ENCODE data around the gene SLC7A8. TPM values are rescaled to one million over a fixed set of nuclear protein-coding genes. Genes with fewer than 3 reads are reported as not detected.

The SLC7A8 gene
- total and polyA plus RNA-seq, 10 of the 15 experiments (the other 5 are each of a cell fraction or from before 2014, with no cell fraction given), result 0.06 to 0.28 (median 0.21) TPM; not detected in 7

DNA sequence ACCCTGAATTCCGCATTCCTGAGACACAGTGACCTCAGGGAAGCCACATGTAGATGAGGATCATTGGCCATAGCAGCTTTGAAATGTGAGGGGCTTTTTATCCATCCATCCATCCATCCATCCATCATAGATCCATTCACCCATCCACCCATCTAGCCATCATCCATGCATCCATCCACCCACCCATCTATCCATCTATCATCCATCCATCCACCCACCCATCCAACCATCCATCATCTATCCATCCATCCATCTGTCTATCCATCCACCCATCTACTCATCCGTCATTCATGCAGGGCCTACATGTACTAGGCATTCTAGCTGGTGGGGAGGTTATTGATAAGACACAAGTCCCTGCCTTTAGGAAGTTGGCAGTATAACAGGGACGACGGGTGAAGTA, 36.5 kb downstream of the SLC7A8 start:
- WGBS (ENCODE audit: insufficient coverage, insufficient replicate concordance, low lambda C conversion rate, missing lambda C conversion rate), result 48% methylated on average over 4 of the region's 4 CpGs
- intact Hi-C loops (cut with micrococcal nuclease; ENCODE audit: unreplicated experiment) (no loop called here), in situ Hi-C loops (cut with MboI) (no loop called here)
- peaks cover 2% of the 10 kb centered on the region in 2 experiments for H3K27me3 ChIP-seq (replicated peaks in 1 of 2; ENCODE audit: control insufficient read depth in 2 of 2, insufficient read depth in 2 of 2, low read length in 1 of 2)
- POLR2A ChIA-PET, result no interaction called here
- FAIRE-seq (no peak), DNase-seq (ENCODE audit: low read depth, low spot score) (no peak), ATAC-seq (no peak)
- H4K20me1 ChIP-seq (ENCODE audit: control insufficient read depth, insufficient read depth), result no peaks in the 10 kb centered on the region; the same call in 1 of the 2 replicates
- H3K79me2 ChIP-seq (ENCODE audit: control insufficient read depth, insufficient read depth, low read length), result no peaks in the 10 kb centered on the region
- no peak overlapping the region for H3K4me3 ChIP-seq
- H3K9ac ChIP-seq (ENCODE audit: control insufficient read depth, insufficient read depth, low read length), result no peak overlapping the region
- SMC1A ChIA-PET (ENCODE audit: uncharacterized antibody, unreplicated experiment), result interaction anchor here (0.6 to 0.9 kb wide), 2 partner anchors 42 to 399 kb away, joined by 3 read pairs; no protein-coding TSS in a partner anchor
- CTCF ChIA-PET, result interaction anchor here (0.6 kb wide), 1 partner anchor 108 kb away, joined by 3 read pairs; no protein-coding TSS in a partner anchor
- no peak overlapping the region for H3K4me2 ChIP-seq (ENCODE audit: control insufficient read depth, insufficient read depth)
- H3K4me1 ChIP-seq (ENCODE audit: control insufficient read depth, insufficient read depth, low read length), result no peaks in the 10 kb centered on the region; the same call in 1 of the 2 replicates
- no peaks in the 10 kb centered on the region for H3K9me3 ChIP-seq (replicated peaks; ENCODE audit: control insufficient read depth, insufficient read depth, low read length)
- RAD21 ChIA-PET (ENCODE audit: unreplicated experiment), result no interaction called here
- no TSS peak for BruUV-seq (replicated peaks)
- no peak overlapping the region for H3K27ac ChIP-seq (ENCODE audit: control insufficient read depth, insufficient read depth)
- no peaks in the 10 kb centered on the region for H3K36me3 ChIP-seq (ENCODE audit: control insufficient read depth in 2 of 2, insufficient read depth in 2 of 2, low read length in 1 of 2)
- H2AFZ ChIP-seq (ENCODE audit: control insufficient read depth, low read depth, low read length), result no peak overlapping the region
- TF ChIP-seq, protein P1, sequence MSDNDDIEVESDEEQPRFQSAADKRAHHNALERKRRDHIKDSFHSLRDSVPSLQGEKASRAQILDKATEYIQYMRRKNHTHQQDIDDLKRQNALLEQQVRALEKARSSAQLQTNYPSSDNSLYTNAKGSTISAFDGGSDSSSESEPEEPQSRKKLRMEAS (IDR thresholded peaks at IDR 0.05; ENCODE audit: low read depth, low read length), result no peak
- TF ChIP-seq ZNF24 (IDR thresholded peaks at IDR 0.05), result no peak
- TF ChIP-seq, protein P2, sequence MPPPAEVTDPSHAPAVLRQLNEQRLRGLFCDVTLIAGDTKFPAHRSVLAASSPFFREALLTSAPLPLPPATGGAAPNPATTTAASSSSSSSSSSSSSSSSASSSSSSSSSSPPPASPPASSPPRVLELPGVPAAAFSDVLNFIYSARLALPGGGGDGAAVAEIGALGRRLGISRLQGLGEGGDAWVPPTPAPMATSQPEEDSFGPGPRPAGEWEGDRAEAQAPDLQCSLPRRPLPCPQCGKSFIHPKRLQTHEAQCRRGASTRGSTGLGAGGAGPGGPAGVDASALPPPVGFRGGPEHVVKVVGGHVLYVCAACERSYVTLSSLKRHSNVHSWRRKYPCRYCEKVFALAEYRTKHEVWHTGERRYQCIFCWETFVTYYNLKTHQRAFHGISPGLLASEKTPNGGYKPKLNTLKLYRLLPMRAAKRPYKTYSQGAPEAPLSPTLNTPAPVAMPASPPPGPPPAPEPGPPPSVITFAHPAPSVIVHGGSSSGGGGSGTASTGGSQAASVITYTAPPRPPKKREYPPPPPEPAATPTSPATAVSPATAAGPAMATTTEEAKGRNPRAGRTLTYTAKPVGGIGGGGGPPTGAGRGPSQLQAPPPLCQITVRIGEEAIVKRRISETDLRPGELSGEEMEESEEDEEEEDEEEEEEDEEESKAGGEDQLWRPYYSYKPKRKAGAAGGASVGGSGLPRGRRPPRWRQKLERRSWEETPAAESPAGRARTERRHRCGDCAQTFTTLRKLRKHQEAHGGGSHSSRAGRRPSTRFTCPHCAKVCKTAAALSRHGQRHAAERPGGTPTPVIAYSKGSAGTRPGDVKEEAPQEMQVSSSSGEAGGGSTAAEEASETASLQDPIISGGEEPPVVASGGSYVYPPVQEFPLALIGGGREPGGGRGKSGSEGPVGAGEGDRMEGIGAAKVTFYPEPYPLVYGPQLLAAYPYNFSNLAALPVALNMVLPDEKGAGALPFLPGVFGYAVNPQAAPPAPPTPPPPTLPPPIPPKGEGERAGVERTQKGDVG (CRISPR knock-in tag; IDR thresholded peaks at IDR 0.05), result no peak
- no peak for TF ChIP-seq TCF3 (IDR thresholded peaks at IDR 0.05; ENCODE audit: borderline replicate concordance, insufficient read depth, low read depth, low read length)
- TF ChIP-seq, protein P3, sequence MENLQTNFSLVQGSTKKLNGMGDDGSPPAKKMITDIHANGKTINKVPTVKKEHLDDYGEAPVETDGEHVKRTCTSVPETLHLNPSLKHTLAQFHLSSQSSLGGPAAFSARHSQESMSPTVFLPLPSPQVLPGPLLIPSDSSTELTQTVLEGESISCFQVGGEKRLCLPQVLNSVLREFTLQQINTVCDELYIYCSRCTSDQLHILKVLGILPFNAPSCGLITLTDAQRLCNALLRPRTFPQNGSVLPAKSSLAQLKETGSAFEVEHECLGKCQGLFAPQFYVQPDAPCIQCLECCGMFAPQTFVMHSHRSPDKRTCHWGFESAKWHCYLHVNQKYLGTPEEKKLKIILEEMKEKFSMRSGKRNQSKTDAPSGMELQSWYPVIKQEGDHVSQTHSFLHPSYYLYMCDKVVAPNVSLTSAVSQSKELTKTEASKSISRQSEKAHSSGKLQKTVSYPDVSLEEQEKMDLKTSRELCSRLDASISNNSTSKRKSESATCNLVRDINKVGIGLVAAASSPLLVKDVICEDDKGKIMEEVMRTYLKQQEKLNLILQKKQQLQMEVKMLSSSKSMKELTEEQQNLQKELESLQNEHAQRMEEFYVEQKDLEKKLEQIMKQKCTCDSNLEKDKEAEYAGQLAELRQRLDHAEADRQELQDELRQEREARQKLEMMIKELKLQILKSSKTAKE (IDR thresholded peaks at IDR 0.05; ENCODE audit: low read depth, poor library complexity, severe bottlenecking), result no peak
- no peak for TF ChIP-seq ZBED1 (IDR thresholded peaks at IDR 0.05; ENCODE audit: borderline replicate concordance)
- no peak for TF ChIP-seq HCFC1 (IDR thresholded peaks at IDR 0.05; ENCODE audit: low read length)
- no peak for TF ChIP-seq IRF3 (IDR thresholded peaks at IDR 0.05)
- TF ChIP-seq SIX5 (IDR thresholded peaks at IDR 0.05; ENCODE audit: low read depth, low read length, severe bottlenecking), result no peak
- no peak for TF ChIP-seq FOXK2 (IDR thresholded peaks at IDR 0.05)
- no peak for TF ChIP-seq ASH2L (IDR thresholded peaks at IDR 0.05; ENCODE audit: borderline replicate concordance, low read depth)
- TF ChIP-seq, protein P4, sequence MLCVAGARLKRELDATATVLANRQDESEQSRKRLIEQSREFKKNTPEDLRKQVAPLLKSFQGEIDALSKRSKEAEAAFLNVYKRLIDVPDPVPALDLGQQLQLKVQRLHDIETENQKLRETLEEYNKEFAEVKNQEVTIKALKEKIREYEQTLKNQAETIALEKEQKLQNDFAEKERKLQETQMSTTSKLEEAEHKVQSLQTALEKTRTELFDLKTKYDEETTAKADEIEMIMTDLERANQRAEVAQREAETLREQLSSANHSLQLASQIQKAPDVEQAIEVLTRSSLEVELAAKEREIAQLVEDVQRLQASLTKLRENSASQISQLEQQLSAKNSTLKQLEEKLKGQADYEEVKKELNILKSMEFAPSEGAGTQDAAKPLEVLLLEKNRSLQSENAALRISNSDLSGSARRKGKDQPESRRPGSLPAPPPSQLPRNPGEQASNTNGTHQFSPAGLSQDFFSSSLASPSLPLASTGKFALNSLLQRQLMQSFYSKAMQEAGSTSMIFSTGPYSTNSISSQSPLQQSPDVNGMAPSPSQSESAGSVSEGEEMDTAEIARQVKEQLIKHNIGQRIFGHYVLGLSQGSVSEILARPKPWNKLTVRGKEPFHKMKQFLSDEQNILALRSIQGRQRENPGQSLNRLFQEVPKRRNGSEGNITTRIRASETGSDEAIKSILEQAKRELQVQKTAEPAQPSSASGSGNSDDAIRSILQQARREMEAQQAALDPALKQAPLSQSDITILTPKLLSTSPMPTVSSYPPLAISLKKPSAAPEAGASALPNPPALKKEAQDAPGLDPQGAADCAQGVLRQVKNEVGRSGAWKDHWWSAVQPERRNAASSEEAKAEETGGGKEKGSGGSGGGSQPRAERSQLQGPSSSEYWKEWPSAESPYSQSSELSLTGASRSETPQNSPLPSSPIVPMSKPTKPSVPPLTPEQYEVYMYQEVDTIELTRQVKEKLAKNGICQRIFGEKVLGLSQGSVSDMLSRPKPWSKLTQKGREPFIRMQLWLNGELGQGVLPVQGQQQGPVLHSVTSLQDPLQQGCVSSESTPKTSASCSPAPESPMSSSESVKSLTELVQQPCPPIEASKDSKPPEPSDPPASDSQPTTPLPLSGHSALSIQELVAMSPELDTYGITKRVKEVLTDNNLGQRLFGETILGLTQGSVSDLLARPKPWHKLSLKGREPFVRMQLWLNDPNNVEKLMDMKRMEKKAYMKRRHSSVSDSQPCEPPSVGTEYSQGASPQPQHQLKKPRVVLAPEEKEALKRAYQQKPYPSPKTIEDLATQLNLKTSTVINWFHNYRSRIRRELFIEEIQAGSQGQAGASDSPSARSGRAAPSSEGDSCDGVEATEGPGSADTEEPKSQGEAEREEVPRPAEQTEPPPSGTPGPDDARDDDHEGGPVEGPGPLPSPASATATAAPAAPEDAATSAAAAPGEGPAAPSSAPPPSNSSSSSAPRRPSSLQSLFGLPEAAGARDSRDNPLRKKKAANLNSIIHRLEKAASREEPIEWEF (IDR thresholded peaks at IDR 0.05; ENCODE audit: insufficient replicate concordance, low read depth, low read length), result no peak

Measured in GM12878 (cell line).